GM13976 (cell line): Measurements from ENCODE around the gene DCBLD2.

Experiments used
- DNase-seq: peaks from one replicate; pipeline ENCODE4 v3.0.0; 2012; ENCODE audit warnings: low spot score
- CTCF ChIP-seq: IDR thresholded peaks from 2 replicates; pipeline ENCODE4 v1.5.1; 2012; ENCODE audit warnings: borderline replicate concordance, mild to moderate bottlenecking; ENCODE audit not compliant: insufficient read depth; ENCODE audit errors: extremely low read depth, missing control alignments, control extremely low read depth
- in situ Hi-C: fragments of 300-500 bp; cut with MboI; formaldehyde crosslinking; loops from one replicate; pipeline ENCODE4 v1.12.0; 2022; ENCODE audit warnings: low sequenced_read_pairs, mixed read lengths, inconsistent platforms; ENCODE audit not compliant: unreplicated experiment

The DCBLD2 gene

GRCh38 chr3:98759629-98760028, 141.9 kb downstream of the DCBLD2 start:
- no peak for TF ChIP-seq CTCF
- in situ Hi-C loops: no loop called here
- DNase-seq: no peak

GRCh38 chr3:98755601-98756000, 145.9 kb downstream of the DCBLD2 start:
- TF ChIP-seq CTCF: no peak
- in situ Hi-C loops: no loop called here
- no peak for DNase-seq

- TF ChIP-seq CTCF: no peak
- no peak for DNase-seq
- in situ Hi-C loops: no loop called here
Measured at GRCh38 chr3:98754483-98754882, 147.0 kb downstream of the DCBLD2 start.

- no peak for TF ChIP-seq CTCF
- in situ Hi-C loops: no loop called here
- DNase-seq: no peak
Measured at GRCh38 chr3:98750276-98750919, 151.1 kb downstream of the DCBLD2 start.

- no peak for DNase-seq
- in situ Hi-C loops: no loop called here
- TF ChIP-seq CTCF: no peak
Measured at GRCh38 chr3:98746882-98747281, 154.6 kb downstream of the DCBLD2 start.

- in situ Hi-C loops: no loop called here
- DNase-seq: no peak
- TF ChIP-seq CTCF: no peak
Measured at GRCh38 chr3:98746122-98746521, 155.4 kb downstream of the DCBLD2 start.
